GM21723 (cell line): ENCODE data around the gene SMARCE1.

Source experiments
- ATAC-seq: cut with Tn5 transposase; IDR thresholded peaks from one replicate; pipeline ENCODE4 v1.9.1; 2021; ENCODE audit warnings: mild to moderate bottlenecking, moderate library complexity; ENCODE audit not compliant: unreplicated experiment

Gene SMARCE1

GRCh38 chr17:40613467-40614154 lies 34.0 kb downstream of the SMARCE1 start:
- ATAC-seq: no peak

GRCh38 chr17:40612599-40613244 lies 34.9 kb downstream of the SMARCE1 start:
- ATAC-seq: no peak

GRCh38 chr17:40611840-40612474 lies 35.7 kb downstream of the SMARCE1 start:
- ATAC-seq: no peak

- no peak for ATAC-seq
Observed at GRCh38 chr17:40610359-40610758, 37.3 kb downstream of the SMARCE1 start.

GRCh38 chr17:40608061-40608581 lies 39.5 kb downstream of the SMARCE1 start:
- ATAC-seq: no peak

- no peak for ATAC-seq
Observed at GRCh38 chr17:40607641-40608040, 40.0 kb downstream of the SMARCE1 start.

GRCh38 chr17:40606548-40607353 lies 40.9 kb downstream of the SMARCE1 start:
- ATAC-seq: no peak

GRCh38 chr17:40605306-40605705 lies 42.3 kb downstream of the SMARCE1 start:
- no peak for ATAC-seq

GRCh38 chr17:40604327-40605080 lies 43.1 kb downstream of the SMARCE1 start:
- no peak for ATAC-seq

GRCh38 chr17:40602445-40603443 lies 44.9 kb downstream of the SMARCE1 start:
- ATAC-seq: no peak

- no peak for ATAC-seq
Observed at GRCh38 chr17:40600486-40601046, 47.1 kb downstream of the SMARCE1 start.

- no peak for ATAC-seq
Observed at GRCh38 chr17:40599468-40599763, 48.2 kb downstream of the SMARCE1 start.

GRCh38 chr17:40598619-40599467 lies 48.8 kb downstream of the SMARCE1 start:
- peak; percentile 62 for ATAC-seq

GRCh38 chr17:40598301-40598618 lies 49.4 kb downstream of the SMARCE1 start:
- ATAC-seq: no peak

- no peak for ATAC-seq
Observed at GRCh38 chr17:40597556-40598300, 49.9 kb downstream of the SMARCE1 start.

- no peak for ATAC-seq
Observed at GRCh38 chr17:40597156-40597555, 50.5 kb downstream of the SMARCE1 start.

- ATAC-seq: no peak
Observed at GRCh38 chr17:40596261-40596919, 51.2 kb downstream of the SMARCE1 start.
